GM12864 (cell line): ENCODE results near the gene MKRN3.

Experiments used
- DNase-seq: peaks from one replicate; pipeline ENCODE4 v3.0.0-alpha.2; 2011; ENCODE audit warnings: low read depth
- H3K4me3 ChIP-seq: 2 replicates; pipeline ENCODE4 v1.5.1; 2011; ENCODE audit warnings: mild to moderate bottlenecking, low read depth, low read length, control low read depth
- TF ChIP-seq, protein P1 (sequence below): IDR thresholded peaks from 2 replicates; pipeline ENCODE4 v1.5.1; 2011; ENCODE audit warnings: low read depth, mild to moderate bottlenecking, moderate library complexity, low read length, control low read depth, inconsistent platforms; ENCODE audit errors: missing control alignments

The MKRN3 gene

DNA sequence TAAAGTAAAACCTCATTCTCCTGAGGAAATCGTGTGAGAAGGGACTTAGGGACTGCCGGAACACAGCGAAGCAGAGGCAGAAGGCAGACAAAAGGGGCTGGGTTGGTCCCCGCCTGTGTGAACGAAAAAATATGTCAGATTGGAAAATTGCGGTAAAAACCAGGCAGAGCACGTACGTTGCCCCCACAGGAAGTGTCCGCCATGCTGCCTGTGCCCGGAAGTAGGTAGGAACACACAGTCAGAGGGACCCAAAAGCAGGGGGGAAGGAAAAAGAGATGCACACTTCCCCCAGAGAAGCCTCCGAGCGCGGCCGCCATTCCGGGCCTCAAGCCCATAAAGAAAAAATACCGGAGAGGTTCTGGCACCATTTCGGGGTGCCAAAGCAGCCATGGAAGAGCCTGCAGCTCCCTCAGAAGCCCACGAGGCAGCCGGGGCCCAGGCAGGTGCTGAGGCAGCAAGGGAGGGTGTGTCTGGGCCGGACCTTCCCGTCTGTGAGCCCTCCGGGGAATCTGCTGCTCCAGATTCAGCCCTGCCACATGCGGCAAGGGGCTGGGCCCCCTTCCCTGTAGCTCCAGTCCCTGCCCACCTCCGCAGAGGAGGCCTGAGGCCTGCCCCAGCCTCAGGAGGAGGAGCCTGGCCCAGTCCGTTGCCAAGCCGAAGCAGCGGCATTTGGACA lies at the start of gene MKRN3:
Gene MKRN3, plus strand, starts transcription at position 280 of the 676 bp plus-strand sequence. Its CDS starts 109 bp downstream, at position 389.
- DNase-seq = no peak

DNA sequence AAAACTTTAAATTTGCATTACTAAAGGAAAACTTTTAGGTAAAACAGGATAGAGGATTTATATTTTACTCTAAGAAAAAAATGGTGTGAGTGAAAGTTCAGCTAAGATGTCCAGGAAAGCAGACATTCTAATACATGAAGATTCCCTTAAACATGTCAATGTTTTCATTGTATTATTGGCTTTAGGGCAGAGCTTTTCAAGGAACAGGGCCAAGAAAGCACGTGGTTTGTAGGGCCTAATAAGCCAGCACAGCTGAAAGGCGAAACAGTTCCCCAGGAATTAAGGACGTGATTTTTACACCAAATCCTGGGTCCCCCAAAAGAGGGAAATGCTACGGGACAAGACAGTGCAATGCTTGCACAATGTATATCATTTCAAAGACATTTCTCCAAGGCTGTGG lies 48.6 kb upstream of the MKRN3 start:
- DNase-seq = no peak
- H3K4me3 ChIP-seq = no peak overlapping the region
- TF ChIP-seq, protein P1, sequence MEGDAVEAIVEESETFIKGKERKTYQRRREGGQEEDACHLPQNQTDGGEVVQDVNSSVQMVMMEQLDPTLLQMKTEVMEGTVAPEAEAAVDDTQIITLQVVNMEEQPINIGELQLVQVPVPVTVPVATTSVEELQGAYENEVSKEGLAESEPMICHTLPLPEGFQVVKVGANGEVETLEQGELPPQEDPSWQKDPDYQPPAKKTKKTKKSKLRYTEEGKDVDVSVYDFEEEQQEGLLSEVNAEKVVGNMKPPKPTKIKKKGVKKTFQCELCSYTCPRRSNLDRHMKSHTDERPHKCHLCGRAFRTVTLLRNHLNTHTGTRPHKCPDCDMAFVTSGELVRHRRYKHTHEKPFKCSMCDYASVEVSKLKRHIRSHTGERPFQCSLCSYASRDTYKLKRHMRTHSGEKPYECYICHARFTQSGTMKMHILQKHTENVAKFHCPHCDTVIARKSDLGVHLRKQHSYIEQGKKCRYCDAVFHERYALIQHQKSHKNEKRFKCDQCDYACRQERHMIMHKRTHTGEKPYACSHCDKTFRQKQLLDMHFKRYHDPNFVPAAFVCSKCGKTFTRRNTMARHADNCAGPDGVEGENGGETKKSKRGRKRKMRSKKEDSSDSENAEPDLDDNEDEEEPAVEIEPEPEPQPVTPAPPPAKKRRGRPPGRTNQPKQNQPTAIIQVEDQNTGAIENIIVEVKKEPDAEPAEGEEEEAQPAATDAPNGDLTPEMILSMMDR = no peak

More for the DNA sequence above, at the start of gene MKRN3:
- H3K4me3 ChIP-seq = no peak within 1 kb of the TSS
- TF ChIP-seq, protein P1 = no peak

DNA sequence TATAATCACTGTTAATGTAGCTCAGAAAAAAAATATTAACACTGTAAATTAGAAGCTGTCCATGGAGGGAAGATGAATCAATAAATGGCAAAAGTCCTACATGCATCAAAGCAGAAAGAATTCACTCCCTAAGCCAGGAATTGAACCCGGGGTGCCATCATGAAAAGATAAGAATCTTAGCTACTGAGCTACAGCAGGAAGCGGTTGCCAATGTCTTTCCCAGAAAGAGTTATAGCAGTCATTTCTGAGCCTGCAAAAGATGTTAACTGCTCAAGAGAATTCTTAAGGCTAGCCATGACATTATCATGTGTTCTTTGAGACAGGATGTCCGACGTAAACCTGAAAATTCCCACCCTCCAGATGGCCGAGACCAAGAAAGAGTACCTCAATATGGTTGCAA lies 47.4 kb upstream of the MKRN3 start:
- TF ChIP-seq, protein P1 = no peak
- H3K4me3 ChIP-seq = no peak overlapping the region
- no peak for DNase-seq

DNA sequence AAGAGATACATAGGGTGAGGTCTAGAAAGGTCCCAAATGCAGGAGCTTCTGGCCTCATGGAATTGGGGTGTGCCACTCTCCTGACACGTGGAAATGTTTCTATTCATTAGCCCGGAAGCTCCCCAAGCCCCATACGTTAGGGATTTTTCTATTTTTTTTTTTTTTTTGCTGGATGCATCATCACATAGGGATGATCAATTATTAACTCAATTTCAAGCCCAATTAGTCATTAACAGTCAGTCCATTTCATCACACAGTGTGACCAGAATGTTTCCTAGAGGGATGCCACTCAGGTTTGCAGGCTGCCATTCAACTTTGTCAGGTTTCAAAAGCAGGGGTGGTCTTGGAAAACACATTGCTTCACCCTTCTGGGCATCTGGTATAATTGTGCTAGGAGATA lies 40.7 kb upstream of the MKRN3 start:
- no peak overlapping the region for H3K4me3 ChIP-seq
- DNase-seq = no peak
- TF ChIP-seq, protein P1 = no peak

DNA sequence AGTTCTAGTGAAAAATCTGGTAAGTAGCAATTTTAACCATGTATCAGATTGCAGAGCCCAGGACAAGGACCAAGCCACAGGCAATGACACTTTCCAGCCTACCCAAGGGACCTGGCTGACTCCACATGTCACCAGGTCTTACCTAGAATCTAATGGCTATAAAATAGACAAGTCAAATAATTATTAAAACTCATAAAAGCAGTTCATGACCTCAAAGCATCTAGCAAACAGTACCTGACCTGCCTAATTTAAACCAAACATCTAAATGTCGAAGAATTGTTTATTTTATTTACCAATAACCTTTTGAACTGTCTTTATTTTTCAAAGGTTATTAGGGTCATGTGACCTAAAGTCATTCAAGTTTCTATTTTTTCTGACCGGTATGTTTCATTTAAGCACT lies 35.6 kb upstream of the MKRN3 start:
- TF ChIP-seq, protein P1 = no peak
- DNase-seq = no peak
- H3K4me3 ChIP-seq = no peak overlapping the region

DNA sequence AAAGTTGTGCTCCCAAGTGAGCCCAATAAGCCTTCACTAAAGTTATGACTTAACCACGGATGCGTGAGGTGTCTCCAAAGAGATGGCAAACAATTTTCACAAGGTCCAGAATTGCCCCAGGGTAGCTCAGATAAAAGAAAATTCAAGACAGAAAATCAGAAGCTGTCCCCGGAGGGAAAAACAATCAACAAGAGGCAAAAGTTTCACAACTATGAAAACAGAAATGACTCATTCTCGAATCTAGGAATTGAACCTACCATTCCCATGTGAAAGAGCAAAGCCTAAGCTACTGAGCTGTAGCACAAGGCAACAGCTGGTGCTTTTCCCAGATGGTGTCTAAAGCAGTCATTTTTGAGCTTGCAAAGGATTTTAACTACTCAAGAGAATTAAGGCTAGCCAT lies 33.5 kb upstream of the MKRN3 start:
- H3K4me3 ChIP-seq = no peak overlapping the region
- no peak for DNase-seq
- TF ChIP-seq, protein P1 = no peak

DNA sequence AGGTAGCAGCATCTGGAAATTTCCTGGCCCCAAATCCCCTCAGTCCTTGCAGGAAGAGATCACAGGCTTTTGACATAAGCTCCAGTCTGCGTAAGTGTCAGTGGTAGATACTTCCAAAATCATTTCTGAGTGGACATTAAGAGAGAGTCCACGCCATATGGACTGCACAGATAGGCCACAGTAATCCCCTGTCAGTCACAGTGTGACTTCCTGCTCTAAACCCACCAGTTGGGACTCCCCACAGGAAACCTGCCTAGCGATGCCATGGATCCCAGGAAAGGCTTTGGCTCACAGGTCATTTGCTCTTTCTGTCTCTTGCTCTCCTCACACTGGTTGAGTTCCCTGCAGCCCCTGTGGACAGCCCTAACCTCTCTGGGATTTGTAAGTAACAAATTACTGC lies 28.8 kb upstream of the MKRN3 start:
- no peak for DNase-seq
- TF ChIP-seq, protein P1 = no peak
- no peak overlapping the region for H3K4me3 ChIP-seq
